Small intestine (tissue), 7 donors: ENCODE results near the gene NOB1. TPM values are rescaled to one million over a fixed set of nuclear protein-coding genes. Genes with fewer than 3 reads are reported as not detected.

Source experiments
- DNase-seq, 2 donors: peaks; one replicate each; pipeline versions ENCODE4 v3.0.0 to v3.0.0-alpha.2; 2013
- FAIRE-seq: peaks from 2 replicates; lab custom pipeline; 2012; peaks lifted over from hg19 to GRCh38; lab: Jason Lieb, UNC
- H3K27ac ChIP-seq, 3 donors: one replicate each; pipeline ENCODE4 v1.5.1; 2013; ENCODE audit warnings: low read length in 2 of 3, mild to moderate bottlenecking in 2 of 3, control low read depth in 1 of 3, inconsistent platforms in 1 of 3, low read depth in 1 of 3, moderate library complexity in 1 of 3
- H3K27me3 ChIP-seq, 3 donors: one replicate each; pipeline ENCODE4 v1.6.1; 2013; ENCODE audit warnings: low read length in 3 of 3, inconsistent platforms in 1 of 3; ENCODE audit not compliant: control insufficient read depth in 3 of 3, insufficient read depth in 3 of 3
- H3K36me3 ChIP-seq, 3 donors: one replicate each; pipeline ENCODE4 v1.6.1; 2013; ENCODE audit warnings: low read length in 3 of 3, inconsistent platforms in 1 of 3, low read depth in 1 of 3, mild to moderate bottlenecking in 1 of 3, moderate library complexity in 1 of 3; ENCODE audit not compliant: control insufficient read depth in 3 of 3, insufficient read depth in 2 of 3
- H3K4me1 ChIP-seq, 3 donors: one replicate each; pipeline ENCODE4 v1.6.1; 2013; ENCODE audit warnings: low read length in 2 of 3, inconsistent platforms in 1 of 3, low read depth in 1 of 3, mild to moderate bottlenecking in 1 of 3, moderate library complexity in 1 of 3; ENCODE audit not compliant: control insufficient read depth in 3 of 3, insufficient read depth in 2 of 3
- H3K4me3 ChIP-seq, 3 donors: one replicate each; pipeline ENCODE4 v1.5.1; 2013; ENCODE audit warnings: low read length in 3 of 3, control low read depth in 1 of 3, inconsistent platforms in 1 of 3, low read depth in 1 of 3, mild to moderate bottlenecking in 1 of 3, moderate library complexity in 1 of 3
- H3K9me3 ChIP-seq, 2 donors: one replicate each; pipeline ENCODE4 v1.6.1; 2013; ENCODE audit warnings: low read depth in 1 of 2, low read length in 1 of 2; ENCODE audit not compliant: control insufficient read depth in 2 of 2, insufficient read depth in 1 of 2
- WGBS, 3 donors: extraction: QIAGEN DNeasy Blood & Tissue Kit; methylation state at CpG; one replicate each; pipeline ENCODE4 v1.1.7; 2013; 5-methylcytosine and 5-hydroxymethylcytosine counted together
- polyA plus RNA-seq, 4 donors: library from polyadenylated mRNA; stranded (reverse) in 3 of 4; unstranded in 1 of 4; fragments of 200-250 nt in 3 of 4; fragments of 120-200 nt in 1 of 4; gene quantifications; one replicate each; pipeline versions ENCODE4 v1.2.1 to v1.2.3, GENCODE V29; 2013
- donor health status: healthy with polysubstance abuse.
- donor health status: control.
- donor health status: control.
- donor health status: Bipolar disorder and iron deficiency.
- donor health status: healthy.

NOB1 gene
- polyA plus RNA-seq, 4 donors, result 22.8 to 71.0 (median 41.4) TPM

GRCh38 chr16:69698404-69698803 is 56.3 kb downstream of the NOB1 start:
- no peak for FAIRE-seq
- Histone ChIP-seq H3K36me3 (peaks cover 3 to 22% (median 3%) of the 10 kb centered on the region in 3 donors), H3K4me1 (no peaks in the 10 kb centered on the region), H3K27me3 (no peaks in the 10 kb centered on the region), H3K9me3 (no peaks in the 10 kb centered on the region), H3K27ac (no peak overlapping the region), H3K4me3 (no peak overlapping the region)
- 93 to 96% (median 93%) methylated on average over 3 of the region's 3 CpGs for WGBS, 3 donors
- DNase-seq, result no peak

DNA sequence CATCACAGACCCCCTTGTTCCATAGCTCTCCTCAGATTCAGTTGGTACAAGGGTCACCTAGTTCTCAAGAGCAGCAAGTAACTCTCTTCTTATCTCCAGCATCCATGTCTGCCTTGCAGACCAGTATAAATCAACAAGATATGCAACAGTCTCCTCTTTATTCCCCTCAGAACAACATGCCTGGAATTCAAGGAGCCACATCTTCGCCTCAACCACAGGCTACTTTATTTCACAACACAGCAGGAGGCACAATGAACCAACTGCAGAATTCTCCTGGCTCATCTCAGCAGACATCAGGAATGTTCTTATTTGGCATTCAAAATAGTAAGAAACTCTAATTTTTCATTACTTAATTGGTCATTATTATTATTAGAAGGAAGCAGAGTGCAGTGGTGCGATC is 60.8 kb downstream of the NOB1 start:
- H3K4me1 ChIP-seq, result no peaks in the 10 kb centered on the region
- no peak for DNase-seq
- H3K36me3 ChIP-seq, result peaks cover 15 to 29% (median 18%) of the 10 kb centered on the region in 3 donors
- no peak overlapping the region for H3K27ac ChIP-seq
- WGBS, 3 donors, result 94 to 100% (median 96%) methylated on average over 2 of the region's 2 CpGs
- no peaks in the 10 kb centered on the region for H3K9me3 ChIP-seq
- H3K4me3 ChIP-seq, result no peak overlapping the region
- H3K27me3 ChIP-seq, result no peaks in the 10 kb centered on the region
- no peak for FAIRE-seq

DNA sequence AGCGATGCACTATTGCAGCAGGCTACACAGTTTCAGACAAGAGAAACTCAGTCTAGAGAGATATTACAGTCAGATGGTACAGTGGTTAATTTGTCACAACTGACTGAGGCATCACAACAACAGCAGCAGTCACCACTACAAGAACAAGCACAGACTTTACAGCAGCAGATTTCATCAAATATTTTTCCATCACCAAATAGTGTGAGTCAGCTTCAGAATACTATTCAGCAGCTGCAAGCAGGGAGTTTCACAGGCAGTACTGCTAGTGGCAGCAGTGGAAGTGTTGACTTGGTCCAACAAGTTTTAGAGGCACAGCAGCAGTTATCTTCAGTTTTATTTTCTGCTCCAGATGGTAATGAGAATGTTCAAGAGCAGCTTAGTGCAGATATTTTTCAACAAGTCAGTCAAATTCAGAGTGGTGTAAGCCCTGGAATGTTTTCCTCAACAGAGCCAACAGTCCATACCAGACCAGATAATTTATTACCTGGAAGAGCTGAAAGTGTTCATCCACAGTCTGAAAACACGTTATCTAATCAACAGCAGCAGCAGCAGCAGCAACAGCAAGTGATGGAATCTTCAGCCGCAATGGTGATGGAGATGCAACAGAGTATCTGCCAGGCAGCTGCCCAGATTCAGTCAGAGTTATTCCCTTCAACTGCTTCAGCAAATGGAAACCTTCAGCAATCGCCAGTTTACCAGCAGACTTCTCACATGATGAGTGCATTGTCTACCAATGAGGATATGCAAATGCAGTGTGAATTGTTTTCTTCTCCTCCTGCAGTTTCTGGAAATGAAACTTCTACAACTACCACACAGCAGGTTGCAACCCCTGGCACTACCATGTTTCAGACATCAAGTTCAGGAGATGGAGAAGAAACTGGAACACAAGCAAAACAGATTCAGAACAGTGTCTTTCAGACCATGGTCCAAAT is 62.5 kb downstream of the NOB1 start:
- no peak overlapping the region for H3K4me3 ChIP-seq
- DNase-seq (no peak), FAIRE-seq (no peak)
- no peaks in the 10 kb centered on the region for H3K9me3 ChIP-seq
- H3K4me1 ChIP-seq, result no peaks in the 10 kb centered on the region
- peaks cover 15 to 35% (median 17%) of the 10 kb centered on the region in 3 donors for H3K36me3 ChIP-seq
- H3K27me3 ChIP-seq, result no peaks in the 10 kb centered on the region
- WGBS, 3 donors, result 81 to 94% (median 92%) methylated on average over 4 of the region's 4 CpGs
- H3K27ac ChIP-seq, result no peak overlapping the region

Other genes with a start within 250 kb of the NOB1 start
- 10 to 100 TPM in 1 of 4 donors, 1 to 10 TPM in 2, under 1 TPM in 1; 0.89 to 24.7 (median 3.3) TPM for gene NFAT5, start 189.0 kb downstream of the NOB1 start, polyA plus RNA-seq
- gene NQO1, start 28.4 kb downstream of the NOB1 start, polyA plus RNA-seq, result 100 to 1,000 TPM in 1 of 4 donors, 10 to 100 TPM in 3; 18.2 to 151 (median 96.3) TPM
- 10 to 100 TPM; 32.4 to 44.6 (median 35.4) TPM for gene WWP2, start 7.4 kb upstream of the NOB1 start, polyA plus RNA-seq
- 1 to 10 TPM in 3 of 4 donors, under 1 TPM in 1; 0.87 to 8.1 (median 2.9) TPM for gene CLEC18A, start 196.4 kb upstream of the NOB1 start, polyA plus RNA-seq